Upper lobe of left lung (tissue), 4 donors: ENCODE measurements around the gene HDAC2.

Experiments
- CTCF ChIP-seq, 6 experiments: fragments of 450-650 bp in 4 of 6; fragments of 200-600 bp in 2 of 6; sonication (generic) in 2 of 6; IDR thresholded peaks; one replicate each; pipeline ENCODE4 v1.5.1; 2016 to 2019; ENCODE audit warnings: antibody characterized with exemption in 6 of 6
- POLR2A ChIP-seq, 4 donors: fragments of 450-650 bp; IDR thresholded peaks; one replicate each; pipeline ENCODE4 v1.5.1; 2016 to 2017; ENCODE audit warnings: antibody characterized with exemption in 4 of 4, mild to moderate bottlenecking in 2 of 4

- no peak for TF ChIP-seq CTCF (IDR thresholded peaks at IDR 0.05)
- TF ChIP-seq POLR2A (IDR thresholded peaks at IDR 0.05), result no peak
These were observed 40.8 kb downstream of the HDAC2 start for GRCh38 chr6:113930183-113930582.
